RKO (cell line): ENCODE measurements around the gene DIPK1B.
A peak's percentile ranks its signal among the peaks of the same experiment; 100 is the strongest.

ENCODE experiments used
- DNase-seq: peaks from one replicate; pipeline ENCODE4 v3.0.0-alpha.2; 2016; ENCODE audit warnings: low spot score

DIPK1B gene

GRCh38 chr9:136720251-136720897 is 8.0 kb downstream of the DIPK1B start:
- no peak for DNase-seq

- DNase-seq, result no peak
Observed at GRCh38 chr9:136720898-136721338, 8.5 kb downstream of the DIPK1B start.

- peak; percentile 93 for DNase-seq
Observed at GRCh38 chr9:136721339-136722092, 9.1 kb downstream of the DIPK1B start.

- DNase-seq, result no peak
Observed at GRCh38 chr9:136722093-136722968, 10.0 kb downstream of the DIPK1B start.

- DNase-seq, result no peak
Observed at GRCh38 chr9:136722969-136723356, 10.6 kb downstream of the DIPK1B start.

GRCh38 chr9:136723362-136723976 is 11.1 kb downstream of the DIPK1B start:
- no peak for DNase-seq

GRCh38 chr9:136723989-136724388 is 11.6 kb downstream of the DIPK1B start:
- DNase-seq, result no peak

- no peak for DNase-seq
Observed at GRCh38 chr9:136724772-136725171, 12.4 kb downstream of the DIPK1B start.

GRCh38 chr9:136725612-136726011 is 13.2 kb downstream of the DIPK1B start:
- peak; percentile 83 for DNase-seq

- DNase-seq, result no peak
Observed at GRCh38 chr9:136726118-136726517, 13.7 kb downstream of the DIPK1B start.

GRCh38 chr9:136726631-136727191 is 14.3 kb downstream of the DIPK1B start:
- DNase-seq, result peak; percentile 90

- peak; percentile 94 for DNase-seq
Observed at GRCh38 chr9:136728080-136728547, 15.7 kb downstream of the DIPK1B start.

- DNase-seq, result peak; percentile 74
Observed at GRCh38 chr9:136728548-136729123, 16.3 kb downstream of the DIPK1B start.

- DNase-seq, result no peak
Observed at GRCh38 chr9:136729144-136729543, 16.8 kb downstream of the DIPK1B start.

GRCh38 chr9:136729926-136730325 is 17.6 kb downstream of the DIPK1B start:
- no peak for DNase-seq

GRCh38 chr9:136732444-136733178 is 20.2 kb downstream of the DIPK1B start:
- DNase-seq, result no peak

- no peak for DNase-seq
Observed at GRCh38 chr9:136733611-136734010, 21.2 kb downstream of the DIPK1B start.

- no peak for DNase-seq
Observed at GRCh38 chr9:136734837-136735496, 22.6 kb downstream of the DIPK1B start.

GRCh38 chr9:136735812-136736480 is 23.6 kb downstream of the DIPK1B start:
- DNase-seq, result no peak
